BLaER1 (cell line): Measurements from ENCODE around the gene LACRT.

Experiments
- H3K27ac ChIP-seq: shearing (Covaris generic); formaldehyde crosslinking; 2 replicates; pipeline ENCODE4 v1.8.1; 2022
- H3K27me3 ChIP-seq: shearing (Covaris generic); formaldehyde crosslinking; 2 replicates; pipeline ENCODE4 v1.8.1; 2022
- H3K36me3 ChIP-seq: shearing (Covaris generic); formaldehyde crosslinking; 2 replicates; pipeline ENCODE4 v1.8.1; 2022
- H3K4me1 ChIP-seq: shearing (Covaris generic); formaldehyde crosslinking; 2 replicates; pipeline ENCODE4 v1.8.1; 2022
- H3K4me2 ChIP-seq: shearing (Covaris generic); formaldehyde crosslinking; 2 replicates; pipeline ENCODE4 v1.8.1; 2022
- H3K4me3 ChIP-seq: shearing (Covaris generic); formaldehyde crosslinking; 2 replicates; pipeline ENCODE4 v1.8.1; 2022
- H3K9ac ChIP-seq: shearing (Covaris generic); formaldehyde crosslinking; 2 replicates; pipeline ENCODE4 v1.8.1; 2022
- H3K9me3 ChIP-seq: shearing (Covaris generic); formaldehyde crosslinking; 2 replicates; pipeline ENCODE4 v1.8.1; 2022
- H4K20me1 ChIP-seq: shearing (Covaris generic); formaldehyde crosslinking; 2 replicates; pipeline ENCODE4 v1.8.1; 2022
- Cebpa-rat ChIP-seq: shearing (Covaris generic); IDR thresholded peaks from 2 replicates; pipeline ENCODE4 v1.8.1; 2022

Gene LACRT

DNA sequence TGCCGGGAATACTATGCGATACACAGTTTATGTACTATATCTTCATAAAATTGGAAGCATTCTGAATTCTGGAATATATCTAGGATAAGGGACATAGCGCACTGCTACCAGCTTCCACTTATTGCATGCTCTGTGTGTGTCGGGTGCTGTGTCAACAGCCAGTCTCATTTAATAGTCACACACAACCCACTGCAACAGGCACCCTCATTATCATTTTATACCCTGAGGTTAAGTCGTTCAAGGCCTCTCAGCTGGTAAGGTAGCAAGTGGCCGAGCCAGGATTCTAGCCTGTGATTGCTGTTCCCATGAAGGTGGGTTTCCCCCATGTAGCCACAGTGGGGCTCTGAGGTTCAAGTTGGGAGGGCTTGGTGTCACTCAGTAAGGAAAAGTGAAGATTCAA lies 53.3 kb downstream of the LACRT start:
- H3K9ac ChIP-seq: no peak overlapping the region
- H3K36me3 ChIP-seq: peaks cover 15% of the 10 kb centered on the region
- peaks cover 10% of the 10 kb centered on the region for H3K4me1 ChIP-seq
- no peaks in the 10 kb centered on the region for H4K20me1 ChIP-seq
- TF ChIP-seq Cebpa-rat: no peak
- peaks cover 9% of the 10 kb centered on the region; the same call in 1 of the 2 replicates for H3K27me3 ChIP-seq
- no peaks in the 10 kb centered on the region for H3K9me3 ChIP-seq
- H3K4me2 ChIP-seq: no peak overlapping the region
- no peak overlapping the region for H3K27ac ChIP-seq
- no peak overlapping the region for H3K4me3 ChIP-seq
